RWPE2 (cell line): ENCODE data around the gene CDH9.

Experiments used
- ATAC-seq: fragments of 200-7000 bp; cut with Tn5 transposase; 3 replicates; pipeline ENCODE4 v1.9.1; 2021; ENCODE audit warnings: low read depth
- DNase-seq: peaks from one replicate; pipeline ENCODE4 v3.0.0-alpha.2; 2020; ENCODE audit warnings: low spot score
- H3K27ac ChIP-seq: fragments of 450-650 bp; 2 replicates; pipeline ENCODE4 v1.5.1; 2017; ENCODE audit warnings: mild to moderate bottlenecking; ENCODE audit not compliant: poor library complexity, severe bottlenecking
- H3K27me3 ChIP-seq: fragments of 250-450 bp; sonication (Bioruptor Pico); 2 replicates; pipeline ENCODE4 v1.5.1; 2021; ENCODE audit warnings: mild to moderate bottlenecking, moderate library complexity; ENCODE audit not compliant: insufficient read depth, poor library complexity, severe bottlenecking
- H3K36me3 ChIP-seq: fragments of 250-450 bp; sonication (Bioruptor Pico); 2 replicates; pipeline ENCODE4 v1.5.1; 2020; ENCODE audit warnings: low read depth, mild to moderate bottlenecking, moderate library complexity
- H3K4me1 ChIP-seq: fragments of 250-450 bp; sonication (Bioruptor Pico); 2 replicates; pipeline ENCODE4 v1.5.1; 2021; ENCODE audit warnings: mild to moderate bottlenecking, moderate library complexity; ENCODE audit not compliant: insufficient read depth, poor library complexity, severe bottlenecking
- H3K4me3 ChIP-seq: fragments of 250-450 bp; sonication (Bioruptor Pico); 2 replicates; pipeline ENCODE4 v1.5.1; 2021; ENCODE audit warnings: mild to moderate bottlenecking, moderate library complexity; ENCODE audit not compliant: severe bottlenecking
- H3K9me3 ChIP-seq: fragments of 250-450 bp; sonication (Bioruptor Pico); 2 replicates; pipeline ENCODE4 v1.5.1; 2021; ENCODE audit warnings: mild to moderate bottlenecking, moderate library complexity; ENCODE audit not compliant: severe bottlenecking
- TF ChIP-seq, protein P1 (sequence below): fragments of 450-650 bp; IDR thresholded peaks from one replicate; pipeline ENCODE4 v1.5.1; 2017; ENCODE audit warnings: mild to moderate bottlenecking, moderate library complexity; ENCODE audit not compliant: poor library complexity, severe bottlenecking

Gene CDH9

DNA sequence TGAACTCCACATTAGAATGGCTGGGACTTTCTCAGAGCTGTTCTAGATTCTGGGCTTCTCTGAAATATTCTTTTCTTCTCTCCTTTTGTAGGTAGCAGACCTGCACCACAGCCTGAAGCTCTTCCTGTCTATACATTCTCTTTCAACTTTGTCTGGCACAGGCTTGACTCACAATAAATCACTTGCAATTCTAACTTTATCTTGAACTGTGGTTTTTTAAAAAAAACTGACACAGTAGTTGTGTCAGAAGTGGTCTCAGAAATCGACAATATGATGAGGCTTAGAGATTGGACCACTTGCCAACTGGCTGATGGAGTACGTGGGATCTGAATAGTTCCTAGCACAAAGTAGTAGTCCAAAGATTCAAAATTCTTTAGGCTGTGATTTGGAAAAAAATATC lies 24.1 kb upstream of the CDH9 start:
- DNase-seq (no peak), ATAC-seq (no peak)
- Histone ChIP-seq H3K9me3 (no peaks in the 10 kb centered on the region), H3K27ac (no peak overlapping the region), H3K4me1 (no peaks in the 10 kb centered on the region), H3K4me3 (no peak overlapping the region), H3K27me3 (no peaks in the 10 kb centered on the region), H3K36me3 (no peaks in the 10 kb centered on the region)
- TF ChIP-seq, protein P1, sequence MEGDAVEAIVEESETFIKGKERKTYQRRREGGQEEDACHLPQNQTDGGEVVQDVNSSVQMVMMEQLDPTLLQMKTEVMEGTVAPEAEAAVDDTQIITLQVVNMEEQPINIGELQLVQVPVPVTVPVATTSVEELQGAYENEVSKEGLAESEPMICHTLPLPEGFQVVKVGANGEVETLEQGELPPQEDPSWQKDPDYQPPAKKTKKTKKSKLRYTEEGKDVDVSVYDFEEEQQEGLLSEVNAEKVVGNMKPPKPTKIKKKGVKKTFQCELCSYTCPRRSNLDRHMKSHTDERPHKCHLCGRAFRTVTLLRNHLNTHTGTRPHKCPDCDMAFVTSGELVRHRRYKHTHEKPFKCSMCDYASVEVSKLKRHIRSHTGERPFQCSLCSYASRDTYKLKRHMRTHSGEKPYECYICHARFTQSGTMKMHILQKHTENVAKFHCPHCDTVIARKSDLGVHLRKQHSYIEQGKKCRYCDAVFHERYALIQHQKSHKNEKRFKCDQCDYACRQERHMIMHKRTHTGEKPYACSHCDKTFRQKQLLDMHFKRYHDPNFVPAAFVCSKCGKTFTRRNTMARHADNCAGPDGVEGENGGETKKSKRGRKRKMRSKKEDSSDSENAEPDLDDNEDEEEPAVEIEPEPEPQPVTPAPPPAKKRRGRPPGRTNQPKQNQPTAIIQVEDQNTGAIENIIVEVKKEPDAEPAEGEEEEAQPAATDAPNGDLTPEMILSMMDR, result no peak

DNA sequence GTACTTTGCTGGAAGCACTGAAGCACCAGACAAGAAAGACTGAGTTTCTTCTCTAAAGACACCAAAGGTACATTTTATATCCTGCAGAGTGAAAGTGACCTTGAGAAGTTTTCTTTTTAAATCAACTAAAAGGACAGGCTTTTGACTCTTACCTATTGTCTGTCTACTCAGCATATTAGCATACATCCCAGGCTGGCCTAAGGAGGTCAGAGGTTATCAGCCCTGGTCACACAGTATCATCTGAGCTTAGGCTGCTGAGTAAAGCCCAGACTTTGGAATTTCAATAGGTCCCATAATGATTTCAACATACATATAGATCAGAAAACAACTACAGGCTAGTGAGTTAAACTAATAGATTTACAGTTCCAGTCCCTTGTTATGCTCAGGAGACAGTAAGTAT lies 10.1 kb upstream of the CDH9 start:
- no peak for ATAC-seq
- TF ChIP-seq, protein P1, result no peak

DNA sequence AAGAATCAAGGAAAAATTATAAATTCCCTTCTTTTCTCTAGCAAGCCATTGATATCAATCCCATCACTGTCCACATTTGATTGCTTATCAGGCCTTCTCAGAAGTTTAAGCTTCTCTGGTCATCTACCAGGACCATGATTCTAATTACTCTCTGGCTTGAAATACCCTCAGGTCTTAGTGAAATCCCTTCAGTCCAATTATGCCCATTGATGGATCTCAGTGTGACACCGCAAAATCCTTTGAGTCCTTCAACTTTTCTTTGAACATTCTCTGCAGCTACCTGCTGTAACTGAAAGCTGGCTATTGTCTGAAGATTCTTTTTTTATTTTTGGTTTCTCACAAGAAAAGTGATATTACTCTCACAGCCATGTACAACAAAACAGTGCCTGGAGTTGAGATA lies 3.0 kb upstream of the CDH9 start:
- no peaks in the 10 kb centered on the region for H3K9me3 ChIP-seq
- no peak overlapping the region for H3K4me3 ChIP-seq
- no peaks in the 10 kb centered on the region for H3K27me3 ChIP-seq
- no peaks in the 10 kb centered on the region for H3K4me1 ChIP-seq
- TF ChIP-seq, protein P1, result no peak
- H3K27ac ChIP-seq, result no peak overlapping the region
- DNase-seq (no peak), ATAC-seq (no peak)
- H3K36me3 ChIP-seq, result no peaks in the 10 kb centered on the region

More for the DNA sequence above, 10.1 kb upstream of the CDH9 start:
- H3K9me3 ChIP-seq, result peaks cover 3% of the 10 kb centered on the region
- H3K27ac ChIP-seq, result no peak overlapping the region
- no peak for DNase-seq
- H3K27me3 ChIP-seq, result no peaks in the 10 kb centered on the region
- H3K4me1 ChIP-seq, result no peaks in the 10 kb centered on the region
- no peaks in the 10 kb centered on the region for H3K36me3 ChIP-seq
- H3K4me3 ChIP-seq, result no peak overlapping the region

DNA sequence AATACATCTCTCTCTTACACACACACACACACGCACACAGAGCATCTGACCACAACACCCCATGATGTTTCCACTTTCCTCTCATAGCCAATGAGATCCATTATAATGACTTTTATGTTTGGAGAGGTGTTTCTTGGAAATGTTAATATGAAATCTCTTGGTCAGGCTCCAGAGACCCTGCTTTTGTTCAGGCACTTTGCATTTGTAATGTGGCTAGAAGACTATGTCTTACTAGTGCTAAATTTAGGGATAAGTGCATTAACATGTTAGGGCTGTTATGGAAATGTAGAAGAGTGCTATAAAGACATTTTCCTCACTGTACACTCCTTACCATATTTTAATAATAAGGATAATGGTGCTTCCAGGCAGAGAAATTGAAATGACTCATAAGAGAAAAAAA lies 3.8 kb downstream of the CDH9 start:
- Histone ChIP-seq H3K36me3 (no peaks in the 10 kb centered on the region), H3K9me3 (no peaks in the 10 kb centered on the region), H3K4me1 (no peaks in the 10 kb centered on the region), H3K27me3 (no peaks in the 10 kb centered on the region), H3K27ac (no peak overlapping the region), H3K4me3 (no peak overlapping the region)
- no peak for ATAC-seq
- no peak for DNase-seq
- TF ChIP-seq, protein P1, result no peak

DNA sequence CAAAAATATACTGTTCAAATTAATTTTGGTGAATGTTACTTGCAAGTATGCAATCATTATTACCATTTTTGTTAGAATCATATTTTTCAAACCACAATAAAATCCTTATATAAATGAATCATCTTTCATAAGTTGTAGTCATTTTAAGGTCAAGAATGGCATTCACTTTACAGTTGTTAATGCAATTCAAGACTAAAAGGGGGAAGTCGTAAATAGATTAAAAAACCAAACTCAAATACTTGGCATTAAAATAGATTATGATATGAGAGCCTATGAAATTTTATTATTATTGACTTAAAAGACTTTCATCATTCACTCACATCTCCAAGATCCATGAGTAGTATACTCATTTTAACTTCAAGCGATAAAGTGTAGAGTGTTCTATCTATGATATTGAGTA lies 11.6 kb downstream of the CDH9 start:
- H3K27ac ChIP-seq, result no peak overlapping the region
- no peaks in the 10 kb centered on the region for H3K4me1 ChIP-seq
- DNase-seq (no peak), ATAC-seq (peak; percentile 25; the same call in 1 of the 3 replicates)
- no peaks in the 10 kb centered on the region for H3K36me3 ChIP-seq
- no peaks in the 10 kb centered on the region for H3K9me3 ChIP-seq
- TF ChIP-seq, protein P1, result no peak
- H3K27me3 ChIP-seq, result no peaks in the 10 kb centered on the region
- no peak overlapping the region for H3K4me3 ChIP-seq
